NCI-H2081 (cell line): ENCODE results near the gene MYL1.

Source experiments
- DNase-seq, 2 experiments: peaks; one replicate each; lab custom pipeline; 2025; lab: John Stamatoyannopoulos, UW

The MYL1 gene

GRCh38 chr2:210267698-210268097 lies 47.3 kb downstream of the MYL1 start:
- DNase-seq: no peak

- no peak for DNase-seq
Measured at GRCh38 chr2:210264282-210264681, 50.7 kb downstream of the MYL1 start.

- DNase-seq: no peak
Measured at GRCh38 chr2:210263841-210264240, 51.1 kb downstream of the MYL1 start.

- no peak for DNase-seq
Measured at GRCh38 chr2:210262036-210262435, 52.9 kb downstream of the MYL1 start.

- no peak for DNase-seq
Measured at GRCh38 chr2:210259687-210260086, 55.3 kb downstream of the MYL1 start.

GRCh38 chr2:210252699-210253606 lies 62.0 kb downstream of the MYL1 start:
- DNase-seq: no peak

- no peak for DNase-seq
Measured at GRCh38 chr2:210250622-210251021, 64.4 kb downstream of the MYL1 start.
